H9 (cell line): ENCODE measurements around the gene MLLT11. TPM values are rescaled to one million over a fixed set of nuclear protein-coding genes. Genes with fewer than 3 reads are reported as not detected.

Experiments
- DNase-seq: peaks from one replicate; pipeline ENCODE4 v3.0.0-alpha.2; 2017
- H2AFZ ChIP-seq: one replicate; pipeline ENCODE4 v1.6.1; 2013; ENCODE audit warnings: mild to moderate bottlenecking, low read length, control low read depth, moderate library complexity
- H2AK5ac ChIP-seq: 2 replicates; pipeline ENCODE4 v1.6.1; 2013; ENCODE audit warnings: low read length, control low read depth, mixed read lengths; ENCODE audit not compliant: insufficient read length
- H2BK120ac ChIP-seq: one replicate; pipeline ENCODE4 v1.6.1; 2013; ENCODE audit warnings: low read depth, mild to moderate bottlenecking, low read length, control low read depth, inconsistent platforms; ENCODE audit not compliant: poor library complexity, severe bottlenecking
- H2BK12ac ChIP-seq: 2 replicates; pipeline ENCODE4 v1.6.1; 2013; ENCODE audit warnings: low read length, control low read depth, mixed read lengths, low read depth; ENCODE audit not compliant: insufficient read length
- H2BK15ac ChIP-seq: 2 replicates; pipeline ENCODE4 v1.6.1; 2013; ENCODE audit warnings: low read depth, low read length, control low read depth
- H2BK20ac ChIP-seq: one replicate; pipeline ENCODE4 v1.6.1; 2013; ENCODE audit warnings: low read depth, mild to moderate bottlenecking, low read length, control low read depth, inconsistent platforms; ENCODE audit not compliant: poor library complexity, severe bottlenecking
- H2BK5ac ChIP-seq: 2 replicates; pipeline ENCODE4 v1.6.1; 2013; ENCODE audit warnings: low read length, control low read depth, mixed read lengths; ENCODE audit not compliant: insufficient read length
- H3K14ac ChIP-seq: 2 replicates; pipeline ENCODE4 v1.6.1; 2013; ENCODE audit warnings: low read length, control low read depth; ENCODE audit not compliant: insufficient read depth
- H3K18ac ChIP-seq: 2 replicates; pipeline ENCODE4 v1.6.1; 2013; ENCODE audit warnings: low read depth, mild to moderate bottlenecking, mixed read lengths, low read length, control low read depth; ENCODE audit not compliant: insufficient read length
- H3K23ac ChIP-seq: 2 replicates; pipeline ENCODE4 v1.6.1; 2013; ENCODE audit warnings: low read length, control low read depth, mixed read lengths, low read depth; ENCODE audit not compliant: insufficient read length
- H3K23me2 ChIP-seq: 2 replicates; pipeline ENCODE4 v1.6.1; 2013; ENCODE audit warnings: low read depth, mild to moderate bottlenecking, mixed read lengths, low read length, control low read depth; ENCODE audit not compliant: insufficient read length, poor library complexity, severe bottlenecking
- H3K27ac ChIP-seq: 2 replicates; pipeline ENCODE4 v1.5.1; 2013; ENCODE audit warnings: low read length, control low read depth, mixed read lengths, low read depth; ENCODE audit not compliant: insufficient read length
- H3K27me3 ChIP-seq: 2 replicates; pipeline ENCODE4 v1.6.1; 2013; ENCODE audit warnings: low read length, control low read depth, inconsistent platforms; ENCODE audit not compliant: insufficient read depth
- H3K4ac ChIP-seq: 2 replicates; pipeline ENCODE4 v1.6.1; 2013; ENCODE audit warnings: low read depth, mild to moderate bottlenecking, control low read depth, inconsistent platforms, low read length, moderate library complexity
- H3K4me1 ChIP-seq: 2 replicates; pipeline ENCODE4 v1.6.1; 2013; ENCODE audit warnings: low read length, control low read depth, inconsistent platforms; ENCODE audit not compliant: insufficient read depth
- H3K4me2 ChIP-seq: 2 replicates; pipeline ENCODE4 v1.6.1; 2013; ENCODE audit warnings: low read length, control low read depth, mixed read lengths; ENCODE audit not compliant: insufficient read length, insufficient read depth
- H3K56ac ChIP-seq: 2 replicates; pipeline ENCODE4 v1.6.1; 2013; ENCODE audit warnings: low read depth, mild to moderate bottlenecking, mixed read lengths, low read length, control low read depth; ENCODE audit not compliant: insufficient read length
- H3K79me1 ChIP-seq: 2 replicates; pipeline ENCODE4 v1.6.1; 2013; ENCODE audit warnings: low read depth, mild to moderate bottlenecking, moderate library complexity, low read length, control low read depth, inconsistent platforms; ENCODE audit not compliant: insufficient read depth, poor library complexity, severe bottlenecking
- H3K79me2 ChIP-seq: 2 replicates; pipeline ENCODE4 v1.6.1; 2013; ENCODE audit warnings: low read length, control low read depth, inconsistent platforms; ENCODE audit not compliant: insufficient read depth
- H3K9ac ChIP-seq: 2 replicates; pipeline ENCODE4 v1.6.1; 2013; ENCODE audit warnings: low read length, control low read depth, mixed read lengths; ENCODE audit not compliant: insufficient read length; ENCODE audit errors: extremely low read depth
- H3K9me3 ChIP-seq: one replicate; pipeline ENCODE4 v1.6.1; 2013; ENCODE audit warnings: low read depth, low read length, inconsistent platforms; ENCODE audit not compliant: control insufficient read depth
- H3T11ph ChIP-seq: one replicate; pipeline ENCODE4 v1.6.1; 2013; ENCODE audit warnings: mild to moderate bottlenecking, low read length, control low read depth, inconsistent platforms
- H4K20me1 ChIP-seq: one replicate; pipeline ENCODE4 v1.6.1; 2013; ENCODE audit not compliant: control insufficient read depth, insufficient read length, insufficient read depth
- H4K5ac ChIP-seq: 2 replicates; pipeline ENCODE4 v1.6.1; 2013; ENCODE audit warnings: low read depth, mild to moderate bottlenecking, mixed read lengths, low read length, control low read depth; ENCODE audit not compliant: insufficient read length
- H4K8ac ChIP-seq: replicated peaks from 2 replicates; pipeline ENCODE4 v1.6.1; 2013; ENCODE audit warnings: low read length, control low read depth, mixed read lengths, low read depth; ENCODE audit not compliant: insufficient read length
- H4K91ac ChIP-seq: 2 replicates; pipeline ENCODE4 v1.6.1; 2013; ENCODE audit warnings: low read depth, mild to moderate bottlenecking, moderate library complexity, mixed read lengths, low read length, control low read depth; ENCODE audit not compliant: insufficient read length
- H3K27ac Mint-ChIP-seq, 3 experiments: 2 replicates in 2 of 3; 3 replicates in 1 of 3; pipeline ENCODE4 v1.8.0; 2020 to 2021; ENCODE audit warnings: mixed read lengths in 3 of 3, mild to moderate bottlenecking in 1 of 3, moderate library complexity in 1 of 3
- H3K27me3 Mint-ChIP-seq: 2 replicates; pipeline ENCODE4 v1.8.0; 2021; ENCODE audit warnings: low read depth, mild to moderate bottlenecking, moderate library complexity, mixed read lengths
- H3K36me3 Mint-ChIP-seq, 3 experiments: 2 replicates in 2 of 3; 3 replicates in 1 of 3; pipeline ENCODE4 v1.8.0; 2020 to 2021; ENCODE audit warnings: low read depth in 3 of 3, mixed read lengths in 3 of 3; ENCODE audit not compliant: insufficient read depth in 1 of 3
- H3K4me1 Mint-ChIP-seq, 2 experiments: 2 replicates each; pipeline ENCODE4 v1.8.0; 2020; ENCODE audit warnings: mixed read lengths in 2 of 2
- H3K4me3 Mint-ChIP-seq, 2 experiments: 2 replicates in 1 of 2; 3 replicates in 1 of 2; pipeline ENCODE4 v1.8.0; 2020 to 2021; ENCODE audit warnings: mild to moderate bottlenecking in 2 of 2, mixed read lengths in 2 of 2, moderate library complexity in 1 of 2
- H3K9me3 Mint-ChIP-seq, 2 experiments: 2 replicates in 1 of 2; 3 replicates in 1 of 2; pipeline ENCODE4 v1.8.0; 2020; ENCODE audit warnings: mild to moderate bottlenecking in 2 of 2, mixed read lengths in 2 of 2, moderate library complexity in 1 of 2
- CTCF ChIP-seq: fragments of 200-600 bp; sonication (generic); conservative IDR thresholded peaks from 3 replicates; pipeline ENCODE4 v1.8.0; 2021; ENCODE audit warnings: antibody characterized with exemption, mild to moderate bottlenecking
- WGBS: extraction: QIAGEN DNeasy Blood & Tissue Kit; methylation state at CpG from one replicate; pipeline ENCODE4 v1.1.7; 2013; ENCODE audit warnings: missing lambda C conversion rate, low lambda C conversion rate, mixed read lengths; ENCODE audit not compliant: insufficient read length; ENCODE audit errors: extremely low coverage; 5-methylcytosine and 5-hydroxymethylcytosine counted together
- total RNA-seq: library from RNA; stranded (reverse); gene quantifications from 2 replicates; pipeline ENCODE4 v1.2.1, GENCODE V29; 2021

The MLLT11 gene
- total RNA-seq, 1 experiment from 2014 or later: 13.2 TPM

- H3K9me3 ChIP-seq: no peaks in the 10 kb centered on the region
- Mint-ChIP-seq H3K4me3 (no peak overlapping the region), H3K9me3 (no peaks in the 10 kb centered on the region), H3K27me3 (no peaks in the 10 kb centered on the region), H3K27ac (no peak overlapping the region), H3K4me1 (peaks cover 11 to 13% of the 10 kb centered on the region in 2 experiments), H3K36me3 (peaks cover 26 to 54% (median 41%) of the 10 kb centered on the region in 3 experiments)
- WGBS: no CpG with 5 or more reads among the region's 8 CpGs
- H4K8ac ChIP-seq: no peak overlapping the region
- H2AK5ac ChIP-seq: no peak overlapping the region
- no peaks in the 10 kb centered on the region; the same call in 1 of the 2 replicates for H3K4me1 ChIP-seq
- no peak overlapping the region for H3K14ac ChIP-seq
- H3T11ph ChIP-seq: no peak overlapping the region
- no peaks in the 10 kb centered on the region for H3K79me2 ChIP-seq
- no peak overlapping the region for H3K56ac ChIP-seq
- no peak overlapping the region for H3K9ac ChIP-seq
- no peak overlapping the region for H2BK12ac ChIP-seq
- no peak overlapping the region for H2BK20ac ChIP-seq
- no peak overlapping the region for H3K4ac ChIP-seq
- no peak for DNase-seq
- no peak overlapping the region for H2AFZ ChIP-seq
- H4K20me1 ChIP-seq: no peaks in the 10 kb centered on the region
- H3K79me1 ChIP-seq: no peaks in the 10 kb centered on the region
- H2BK5ac ChIP-seq: no peak overlapping the region
- H3K23ac ChIP-seq: no peak overlapping the region
- no peak overlapping the region for H2BK15ac ChIP-seq
- no peak overlapping the region for H3K4me2 ChIP-seq
- no peaks in the 10 kb centered on the region for H3K23me2 ChIP-seq
- H3K18ac ChIP-seq: no peak overlapping the region
- no peak overlapping the region for H4K5ac ChIP-seq
- no peaks in the 10 kb centered on the region for H3K27me3 ChIP-seq
- H4K91ac ChIP-seq: no peak overlapping the region
- no peak overlapping the region for H3K27ac ChIP-seq
- no peak for TF ChIP-seq CTCF
- no peak overlapping the region for H2BK120ac ChIP-seq
Observed at GRCh38 chr1:151032164-151032563, 28.0 kb upstream of the MLLT11 start.
